Prostate gland (tissue), 2 donors: ENCODE results near the gene ANGPTL2.

Experiments used
- POLR2AphosphoS5 ChIP-seq: sonication (generic); formaldehyde crosslinking; IDR thresholded peaks from one replicate; pipeline ENCODE4 v1.6.1; 2017; ENCODE audit warnings: antibody characterized with exemption
- TF ChIP-seq, protein P1 (sequence below), 4 experiments: fragments of 200-600 bp in 2 of 4; fragments of 450-650 bp in 2 of 4; sonication (generic) in 2 of 4; IDR thresholded peaks; 1 replicate in 3 of 4; 2 replicates in 1 of 4; pipeline ENCODE4 v1.5.1; 2016 to 2019; ENCODE audit warnings: antibody characterized with exemption in 4 of 4, mild to moderate bottlenecking in 2 of 4, moderate library complexity in 2 of 4

DNA sequence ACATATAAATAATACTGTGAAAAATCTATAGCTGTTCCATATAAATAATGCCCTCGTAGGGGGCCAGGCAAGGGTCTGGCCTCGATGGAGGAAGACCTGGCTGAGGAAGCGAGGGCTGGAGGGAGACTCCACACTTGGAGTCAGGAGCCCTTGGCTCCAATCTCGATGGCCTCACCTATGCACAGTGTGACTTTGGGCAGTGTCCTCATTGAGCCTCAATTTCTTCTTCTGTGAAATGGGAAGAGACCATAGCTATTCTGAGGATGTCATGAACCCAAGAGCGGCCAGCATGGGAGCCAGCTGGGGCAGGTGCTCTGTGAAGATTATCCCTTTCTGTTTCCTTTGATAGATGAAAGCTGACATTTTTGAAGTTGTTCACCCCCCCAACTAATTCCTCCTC lies 24.8 kb downstream of the ANGPTL2 start:
- TF ChIP-seq, protein P1, sequence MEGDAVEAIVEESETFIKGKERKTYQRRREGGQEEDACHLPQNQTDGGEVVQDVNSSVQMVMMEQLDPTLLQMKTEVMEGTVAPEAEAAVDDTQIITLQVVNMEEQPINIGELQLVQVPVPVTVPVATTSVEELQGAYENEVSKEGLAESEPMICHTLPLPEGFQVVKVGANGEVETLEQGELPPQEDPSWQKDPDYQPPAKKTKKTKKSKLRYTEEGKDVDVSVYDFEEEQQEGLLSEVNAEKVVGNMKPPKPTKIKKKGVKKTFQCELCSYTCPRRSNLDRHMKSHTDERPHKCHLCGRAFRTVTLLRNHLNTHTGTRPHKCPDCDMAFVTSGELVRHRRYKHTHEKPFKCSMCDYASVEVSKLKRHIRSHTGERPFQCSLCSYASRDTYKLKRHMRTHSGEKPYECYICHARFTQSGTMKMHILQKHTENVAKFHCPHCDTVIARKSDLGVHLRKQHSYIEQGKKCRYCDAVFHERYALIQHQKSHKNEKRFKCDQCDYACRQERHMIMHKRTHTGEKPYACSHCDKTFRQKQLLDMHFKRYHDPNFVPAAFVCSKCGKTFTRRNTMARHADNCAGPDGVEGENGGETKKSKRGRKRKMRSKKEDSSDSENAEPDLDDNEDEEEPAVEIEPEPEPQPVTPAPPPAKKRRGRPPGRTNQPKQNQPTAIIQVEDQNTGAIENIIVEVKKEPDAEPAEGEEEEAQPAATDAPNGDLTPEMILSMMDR (IDR thresholded peaks at IDR 0.05): no peak
- TF ChIP-seq POLR2AphosphoS5: no peak
